ENCODE results near the gene SORCS2.

Gene SORCS2

GRCh38 chr4:7747062-7747385, 554.7 kb downstream of the SORCS2 start:
- DNase-seq = no peak

GRCh38 chr4:7747566-7747965, 555.2 kb downstream of the SORCS2 start:
- DNase-seq = no peak

- DNase-seq = no peak
Measured at GRCh38 chr4:7750523-7750922, 558.2 kb downstream of the SORCS2 start.

GRCh38 chr4:7750972-7751371, 558.6 kb downstream of the SORCS2 start:
- DNase-seq = no peak

GRCh38 chr4:7752649-7753048, 560.3 kb downstream of the SORCS2 start:
- no peak for DNase-seq

- no peak for DNase-seq
Measured at GRCh38 chr4:7753271-7753670, 560.9 kb downstream of the SORCS2 start.

GRCh38 chr4:7753931-7754465, 561.7 kb downstream of the SORCS2 start:
- no peak for DNase-seq

- no peak for DNase-seq
Measured at GRCh38 chr4:7754565-7755262, 562.4 kb downstream of the SORCS2 start.

- DNase-seq = no peak
Measured at GRCh38 chr4:7755561-7755960, 563.2 kb downstream of the SORCS2 start.

- DNase-seq = no peak
Measured at GRCh38 chr4:7756071-7756470, 563.7 kb downstream of the SORCS2 start.

- no peak for DNase-seq
Measured at GRCh38 chr4:7756561-7757355, 564.4 kb downstream of the SORCS2 start.

GRCh38 chr4:7757501-7758471, 565.4 kb downstream of the SORCS2 start:
- no peak for DNase-seq

GRCh38 chr4:7758476-7758875, 566.1 kb downstream of the SORCS2 start:
- no peak for DNase-seq

- DNase-seq = no peak
Measured at GRCh38 chr4:7759216-7759615, 566.9 kb downstream of the SORCS2 start.

- no peak for DNase-seq
Measured at GRCh38 chr4:7759635-7760034, 567.3 kb downstream of the SORCS2 start.

GRCh38 chr4:7760228-7760627, 567.9 kb downstream of the SORCS2 start:
- DNase-seq = no peak

- no peak for DNase-seq
Measured at GRCh38 chr4:7760706-7761105, 568.4 kb downstream of the SORCS2 start.

- DNase-seq = no peak
Measured at GRCh38 chr4:7761312-7761711, 569.0 kb downstream of the SORCS2 start.

- DNase-seq = no peak
Measured at GRCh38 chr4:7761720-7762119, 569.4 kb downstream of the SORCS2 start.

GRCh38 chr4:7762376-7763030, 570.2 kb downstream of the SORCS2 start:
- DNase-seq = no peak

- no peak for DNase-seq
Measured at GRCh38 chr4:7763106-7763505, 570.8 kb downstream of the SORCS2 start.

- no peak for DNase-seq
Measured at GRCh38 chr4:7763788-7764187, 571.5 kb downstream of the SORCS2 start.

- DNase-seq = no peak
Measured at GRCh38 chr4:7764466-7764865, 572.1 kb downstream of the SORCS2 start.
